ENCODE data around the gene RAPGEF5.

RAPGEF5 gene, protein sequence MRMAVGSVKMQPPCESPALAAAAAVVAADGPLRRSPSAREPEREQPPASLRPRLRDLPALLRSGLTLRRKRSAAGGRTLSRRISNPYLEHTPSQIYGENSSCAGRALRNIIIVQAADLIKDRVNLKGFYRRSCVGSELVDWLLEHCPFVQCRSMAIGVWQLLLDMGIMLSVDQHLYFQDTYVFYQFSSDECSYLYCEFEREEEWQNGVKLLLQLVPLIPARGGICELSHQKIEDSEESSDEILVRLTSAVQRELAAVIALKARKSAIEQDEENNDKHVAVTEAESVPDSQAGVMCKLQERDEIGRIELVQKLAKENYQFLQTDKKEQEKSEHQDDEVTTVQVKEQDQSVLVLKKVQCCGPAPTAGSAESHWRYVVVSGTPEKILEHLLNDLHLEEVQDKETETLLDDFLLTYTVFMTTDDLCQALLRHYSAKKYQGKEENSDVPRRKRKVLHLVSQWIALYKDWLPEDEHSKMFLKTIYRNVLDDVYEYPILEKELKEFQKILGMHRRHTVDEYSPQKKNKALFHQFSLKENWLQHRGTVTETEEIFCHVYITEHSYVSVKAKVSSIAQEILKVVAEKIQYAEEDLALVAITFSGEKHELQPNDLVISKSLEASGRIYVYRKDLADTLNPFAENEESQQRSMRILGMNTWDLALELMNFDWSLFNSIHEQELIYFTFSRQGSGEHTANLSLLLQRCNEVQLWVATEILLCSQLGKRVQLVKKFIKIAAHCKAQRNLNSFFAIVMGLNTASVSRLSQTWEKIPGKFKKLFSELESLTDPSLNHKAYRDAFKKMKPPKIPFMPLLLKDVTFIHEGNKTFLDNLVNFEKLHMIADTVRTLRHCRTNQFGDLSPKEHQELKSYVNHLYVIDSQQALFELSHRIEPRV

DNA sequence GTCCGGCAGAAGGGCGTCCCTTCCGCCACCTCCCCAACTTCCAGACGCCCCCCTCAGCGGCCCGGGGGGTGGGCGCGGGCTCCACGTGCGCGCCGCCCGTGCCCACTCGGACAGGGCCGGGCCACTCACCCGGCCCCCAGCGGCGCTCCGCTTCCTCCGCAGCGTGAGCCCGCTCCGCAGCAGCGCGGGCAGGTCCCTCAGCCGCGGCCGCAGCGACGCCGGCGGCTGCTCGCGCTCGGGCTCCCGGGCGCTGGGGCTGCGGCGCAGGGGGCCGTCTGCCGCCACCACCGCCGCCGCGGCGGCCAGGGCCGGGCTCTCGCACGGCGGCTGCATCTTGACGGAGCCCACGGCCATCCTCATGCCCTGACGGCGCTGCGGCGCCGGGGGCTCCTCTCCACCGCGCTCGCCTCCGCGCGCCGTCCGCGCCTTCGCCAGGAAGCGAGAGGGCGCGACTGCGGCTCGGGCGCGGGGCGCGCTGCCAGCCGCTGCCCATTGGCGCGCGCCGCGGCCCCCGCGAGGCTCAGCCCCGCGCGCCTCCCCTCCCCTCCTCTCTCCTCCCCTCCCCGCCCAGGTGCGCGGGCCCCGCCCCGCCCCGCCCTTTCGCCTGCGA, at the start of gene RAPGEF5:
Gene RAPGEF5, minus strand, starts transcription at position 454 of the 610 bp plus-strand sequence. Its CDS starts 94 bp downstream, at position 360.
- peak; percentile 65 for DNase-seq

DNA sequence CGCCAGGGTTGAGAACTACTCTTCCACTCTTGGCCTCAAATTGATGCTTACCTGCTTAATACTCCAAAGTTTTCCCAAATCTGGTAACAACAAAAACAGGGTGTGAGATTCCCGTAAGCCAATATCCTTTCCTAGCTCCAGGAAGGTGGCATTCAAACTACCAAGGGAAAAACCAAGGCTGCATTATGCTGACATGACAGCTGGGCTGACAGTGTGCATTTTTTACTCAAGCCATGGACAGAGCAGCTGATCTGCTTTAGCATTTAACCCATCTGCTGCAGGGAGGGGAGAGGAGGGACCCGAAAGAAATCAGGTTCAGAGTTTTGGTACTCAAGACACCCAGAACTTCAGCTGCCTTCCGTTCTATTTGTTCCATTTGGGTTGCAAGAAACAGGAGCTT, 49.8 kb upstream of the RAPGEF5 start:
- no peak for DNase-seq

DNA sequence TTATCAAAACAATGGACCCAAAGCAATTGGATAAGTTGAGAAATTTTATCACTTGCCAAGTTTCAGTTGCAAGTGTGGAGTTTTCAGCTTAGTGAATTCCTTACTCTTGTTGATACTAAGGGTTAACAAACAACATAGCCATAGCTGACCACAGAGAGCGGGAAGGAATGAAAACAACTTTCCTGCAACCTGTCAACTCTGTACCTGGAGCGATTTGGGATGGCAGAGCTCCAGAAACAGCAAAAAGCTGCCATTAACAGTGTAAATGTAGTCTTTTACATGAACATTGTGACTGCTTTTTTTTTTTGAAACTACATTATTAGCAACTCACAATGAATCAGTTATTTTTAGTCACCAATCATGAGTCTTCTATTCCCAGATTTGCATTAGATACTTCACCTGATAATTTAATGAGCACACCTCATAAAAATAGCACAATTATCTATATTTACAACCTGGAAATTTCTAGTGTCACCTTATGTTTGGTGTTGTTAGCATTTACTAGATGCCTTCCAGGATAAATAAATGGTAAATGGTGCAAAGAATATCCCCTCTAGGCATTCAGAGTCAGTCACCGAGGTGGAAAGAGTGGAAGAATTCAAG, 47.6 kb upstream of the RAPGEF5 start:
- no peak for DNase-seq

DNA sequence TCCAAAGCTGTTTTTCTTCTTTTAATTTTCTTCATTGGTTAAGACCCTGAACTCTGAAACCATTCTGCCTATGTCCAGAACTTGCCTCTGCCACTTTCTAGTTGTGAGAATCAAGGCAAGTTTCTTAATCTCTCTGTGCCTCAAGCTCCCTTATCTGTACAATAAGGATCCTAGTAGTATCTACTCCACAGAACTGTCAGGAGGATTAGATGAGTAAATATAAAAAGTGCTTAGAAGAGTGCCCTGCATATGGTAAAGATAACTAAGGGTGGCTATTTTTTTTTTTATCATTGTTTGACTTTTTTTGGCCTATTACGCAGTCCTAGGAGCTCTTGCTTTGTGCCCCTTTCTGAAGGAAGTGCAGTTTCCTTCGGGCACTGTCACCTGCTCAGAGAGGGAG, 46.4 kb upstream of the RAPGEF5 start:
- DNase-seq: no peak

DNA sequence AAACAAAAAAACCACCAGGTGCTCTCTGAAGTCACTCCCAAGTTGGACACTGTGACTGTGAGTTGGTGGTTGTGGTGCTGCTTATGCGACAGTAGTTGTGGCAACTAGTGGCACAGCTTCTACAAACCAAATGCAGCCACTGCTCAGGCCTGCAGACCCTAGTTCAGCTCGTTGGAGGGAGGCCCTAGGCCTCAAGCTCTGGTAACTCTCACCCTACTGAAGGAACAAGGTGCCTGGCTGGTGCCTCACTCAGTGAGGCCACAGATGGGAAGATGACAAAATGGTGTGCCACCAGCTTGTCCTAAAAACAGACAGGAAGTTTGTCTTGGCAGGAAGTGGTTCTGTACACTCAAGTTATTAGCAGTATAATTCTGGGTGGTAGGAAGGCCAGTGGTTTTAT, 45.3 kb upstream of the RAPGEF5 start:
- DNase-seq: no peak

DNA sequence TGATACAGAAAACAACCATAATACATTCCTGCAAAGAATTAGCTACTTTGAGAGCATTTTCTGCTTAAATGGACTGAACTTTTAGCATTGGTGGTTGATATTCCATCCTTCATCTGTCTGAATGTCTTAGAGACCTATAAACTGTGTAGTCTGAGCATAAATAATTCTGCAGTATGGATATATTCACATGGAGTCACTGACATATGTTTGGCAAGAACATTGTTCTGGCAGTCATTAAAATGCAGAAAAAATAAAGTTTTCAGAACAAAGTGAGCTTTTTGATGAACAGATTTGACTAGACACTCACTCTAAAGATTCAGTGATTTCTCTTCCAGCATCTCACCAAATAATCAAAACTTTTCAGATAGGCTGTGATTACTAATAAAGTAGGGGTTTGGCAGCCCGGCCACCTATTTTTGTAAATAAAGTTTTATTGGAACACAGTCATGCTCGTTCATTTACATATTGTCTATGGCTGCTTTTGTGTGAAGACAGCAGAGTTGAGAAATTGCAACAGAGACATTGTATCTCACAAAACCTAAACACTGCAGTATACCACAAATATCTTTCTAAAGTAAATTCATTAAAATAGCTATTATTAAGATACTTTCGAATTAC, 44.1 kb upstream of the RAPGEF5 start:
- DNase-seq: no peak

DNA sequence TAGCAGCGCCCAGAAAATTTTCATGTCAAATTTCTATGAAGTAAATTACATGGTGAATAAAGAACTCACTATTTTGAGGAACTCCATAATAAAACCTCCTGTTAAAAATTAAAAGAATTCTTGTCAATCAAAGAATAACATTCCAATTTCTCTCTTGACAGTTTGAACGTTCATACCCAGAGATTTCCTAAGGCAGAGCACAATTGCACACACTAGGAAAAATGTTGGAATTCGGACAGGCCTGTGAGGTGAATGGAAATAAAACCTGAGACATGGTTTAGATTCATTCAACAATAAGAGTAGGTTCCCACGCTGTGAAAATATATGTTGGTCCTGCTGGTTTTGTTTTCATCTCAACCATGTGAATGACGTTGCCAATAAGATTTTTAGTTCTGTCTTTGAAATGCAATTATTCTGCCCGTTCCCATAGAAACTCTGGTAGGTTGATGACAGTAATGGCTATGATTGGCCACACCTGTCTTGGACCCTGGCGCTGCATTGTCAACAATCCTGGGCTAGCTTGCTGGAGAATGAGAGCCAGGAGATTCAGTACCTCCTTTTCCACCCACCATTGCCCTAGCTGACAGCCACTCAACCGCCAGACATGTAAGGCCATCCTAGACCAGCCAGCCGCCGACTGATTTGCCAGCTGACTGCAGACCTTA, 43.3 kb upstream of the RAPGEF5 start:
- no peak for DNase-seq

DNA sequence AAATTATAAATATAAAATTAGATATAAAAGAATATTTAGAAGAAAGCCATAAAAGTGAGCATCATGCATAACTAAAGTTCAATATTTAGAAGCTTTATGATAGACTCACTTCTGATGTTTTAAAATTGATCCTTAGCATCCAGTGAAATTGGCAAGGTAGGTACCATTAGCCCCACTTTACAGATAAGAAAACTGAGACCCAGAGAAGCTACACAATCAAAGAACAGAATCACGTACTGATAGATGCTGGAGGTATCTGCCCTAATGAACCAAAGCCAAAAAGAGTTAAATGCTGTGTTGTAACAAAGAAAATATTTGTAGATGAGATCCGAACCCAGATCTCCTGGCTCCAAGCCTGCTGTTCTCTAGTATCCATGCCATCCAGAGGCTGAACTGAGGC, 42.6 kb upstream of the RAPGEF5 start:
- no peak for DNase-seq

DNA sequence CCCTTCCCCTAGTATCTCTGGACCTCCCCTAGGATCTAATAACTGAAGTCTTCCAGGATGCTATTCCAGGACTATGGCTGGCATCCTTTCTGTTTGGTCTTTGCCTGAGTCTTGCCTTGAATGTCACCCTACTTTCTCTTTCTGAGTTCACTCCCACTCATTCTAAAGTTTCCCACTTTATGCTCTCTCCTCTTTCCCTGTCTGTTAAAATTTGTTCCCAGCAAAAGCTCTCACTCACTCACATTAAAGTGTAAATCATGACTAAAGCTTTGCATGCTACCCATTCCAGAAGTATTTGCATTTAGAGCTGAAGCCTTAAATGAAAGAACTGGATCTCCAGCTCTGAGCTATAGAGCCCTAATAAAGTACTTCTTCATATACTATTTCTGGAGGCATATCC, 42.1 kb upstream of the RAPGEF5 start:
- DNase-seq: no peak

DNA sequence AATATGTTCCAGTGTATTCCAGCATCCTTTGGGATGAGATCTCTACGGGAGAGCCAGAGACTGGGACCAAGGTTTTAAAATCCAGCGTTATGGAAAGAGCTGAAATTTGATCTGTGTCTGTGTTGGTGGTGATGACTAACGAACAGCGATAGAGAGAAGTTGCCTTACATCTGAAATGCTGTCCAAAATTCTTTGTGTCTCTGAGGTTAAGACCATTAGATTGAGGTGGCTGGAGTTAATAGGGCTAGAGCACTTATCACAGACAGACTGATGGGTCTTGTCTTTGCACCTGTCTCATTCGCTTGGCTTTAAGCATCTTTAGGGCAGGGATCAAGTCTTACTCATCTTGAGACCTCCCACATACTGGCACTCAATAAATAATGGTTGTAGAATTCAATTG, 41.0 kb upstream of the RAPGEF5 start:
- no peak for DNase-seq

DNA sequence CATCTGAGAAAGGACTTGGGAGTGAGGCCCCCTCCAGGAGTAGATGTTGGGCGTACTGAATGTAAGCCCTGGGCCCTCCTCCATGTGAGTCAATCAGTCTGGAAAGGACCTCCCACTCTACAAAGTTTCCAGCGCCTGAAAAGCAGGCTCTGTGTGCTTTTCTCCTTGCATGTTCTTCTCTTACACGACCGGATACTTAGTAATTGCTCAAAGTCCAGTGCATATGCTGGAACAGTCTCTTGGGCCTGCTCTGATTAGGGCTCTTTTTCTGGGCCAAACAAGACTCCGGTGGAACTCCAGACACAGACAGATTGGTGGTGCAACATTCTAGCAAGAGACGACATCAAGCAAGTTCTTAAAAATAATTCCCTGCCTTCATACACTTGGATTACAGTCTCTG, 38.3 kb upstream of the RAPGEF5 start:
- no peak for DNase-seq

DNA sequence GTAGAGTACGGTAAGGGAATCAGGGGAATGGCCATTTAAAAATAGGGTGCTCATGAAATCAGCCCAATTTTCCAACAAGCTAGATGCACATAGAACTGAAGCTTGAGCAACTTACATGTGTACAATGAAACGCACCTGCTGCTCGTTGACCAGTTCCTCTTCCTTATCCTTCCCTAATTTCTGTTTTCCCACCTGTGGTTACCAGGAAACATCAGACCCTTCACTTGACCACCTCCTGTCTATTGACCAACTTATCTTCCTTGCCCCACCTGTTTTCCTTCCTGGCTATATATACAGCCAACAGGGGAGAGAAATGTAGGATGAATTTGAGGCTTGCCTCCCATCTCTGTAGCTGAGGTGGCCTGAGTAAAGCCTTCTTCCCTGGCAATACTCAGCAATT, 37.8 kb upstream of the RAPGEF5 start:
- DNase-seq: peak; percentile 60

DNA sequence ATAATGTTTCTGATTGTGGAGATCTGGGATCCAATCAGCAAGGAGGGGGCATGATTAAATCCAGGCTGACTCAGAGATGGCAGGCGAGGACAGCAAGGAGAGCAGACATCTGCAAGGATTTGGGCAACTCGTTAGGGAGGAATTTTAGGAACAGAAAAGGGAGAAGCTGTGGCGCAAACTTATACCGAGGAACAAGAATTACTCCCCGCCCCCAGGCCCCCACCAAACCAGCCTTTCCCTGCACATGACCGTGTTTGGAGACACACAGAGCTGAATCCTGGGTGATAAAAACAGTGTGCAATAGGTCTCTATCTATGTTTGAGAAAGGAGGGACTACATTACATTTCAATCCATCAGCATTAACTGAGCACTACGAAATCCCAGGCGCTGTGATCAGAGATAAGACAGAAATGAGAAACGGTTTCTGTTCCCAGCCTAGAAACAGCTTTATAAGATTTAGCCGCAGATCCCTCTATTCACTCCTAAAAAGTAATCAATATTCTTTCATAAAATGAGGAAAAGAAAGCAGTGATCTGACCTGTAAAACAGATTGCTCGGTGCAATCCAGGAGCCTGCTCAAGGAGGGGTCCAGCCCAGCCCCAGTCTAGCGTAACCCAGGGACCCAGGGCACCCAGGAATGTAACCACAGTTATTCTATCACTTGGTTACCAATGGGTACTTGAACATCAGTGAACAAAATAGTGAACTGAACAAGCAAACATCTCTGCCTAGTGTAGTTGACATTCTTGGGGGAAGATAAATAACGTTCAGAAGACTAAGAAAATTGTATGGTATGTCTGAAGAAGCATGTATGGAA, 37.2 kb upstream of the RAPGEF5 start:
- no peak for DNase-seq

DNA sequence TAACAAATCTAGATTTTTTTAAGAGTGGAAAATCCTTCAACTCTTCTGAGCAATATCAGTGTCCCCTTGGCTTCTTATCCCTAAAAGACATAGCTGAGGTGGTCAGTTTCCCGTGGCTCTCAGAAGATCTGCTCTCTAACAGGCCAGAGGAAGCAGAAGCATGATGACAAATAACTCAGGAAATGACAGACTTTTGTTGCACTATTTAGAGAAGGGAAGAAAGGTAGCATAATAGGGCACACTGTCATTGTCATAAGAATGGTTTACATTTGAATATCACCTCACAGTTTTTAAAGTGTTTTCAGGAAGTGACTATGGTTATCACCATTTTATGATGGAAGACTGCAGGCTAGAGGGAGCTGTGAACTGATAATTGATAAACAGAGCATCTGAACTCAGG, 33.6 kb upstream of the RAPGEF5 start:
- DNase-seq: no peak

DNA sequence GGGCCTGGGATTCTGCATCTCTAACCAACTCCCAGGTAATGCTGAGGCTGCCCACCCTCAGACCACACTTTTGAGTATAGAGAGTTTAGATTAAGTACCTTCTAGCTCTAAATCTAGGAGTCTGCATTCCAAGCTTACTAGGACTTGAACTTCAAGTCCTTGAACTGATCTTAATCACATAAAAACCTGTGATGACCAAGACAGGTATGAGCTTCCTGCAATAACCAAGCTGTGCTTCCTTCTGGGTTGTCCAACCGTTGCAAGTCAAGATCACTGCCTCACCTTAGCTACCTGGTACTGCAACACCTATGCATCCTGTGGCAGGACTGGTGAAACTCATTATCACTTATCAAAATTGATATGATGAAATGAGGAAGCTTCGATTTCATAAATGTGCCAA, 32.9 kb upstream of the RAPGEF5 start:
- no peak for DNase-seq

DNA sequence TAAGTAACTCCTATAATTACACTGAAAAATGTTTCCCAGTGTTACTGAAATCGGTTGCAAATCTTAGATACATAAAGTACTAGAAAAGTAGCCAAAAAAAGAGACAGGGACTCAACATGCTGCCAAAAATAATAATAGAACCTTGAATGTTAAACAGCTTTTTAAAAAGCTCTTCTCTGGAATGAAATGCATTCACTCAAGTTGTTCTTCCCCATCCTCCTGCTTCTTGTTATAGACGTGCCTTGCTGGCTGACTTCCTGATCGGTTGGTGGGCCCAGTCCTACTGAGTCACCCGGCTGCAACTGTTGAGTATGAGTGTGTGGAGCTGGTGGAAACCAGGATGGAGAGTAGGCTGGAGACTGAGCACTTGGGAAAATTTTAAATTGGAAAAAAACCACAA, 30.6 kb upstream of the RAPGEF5 start:
- no peak for DNase-seq

DNA sequence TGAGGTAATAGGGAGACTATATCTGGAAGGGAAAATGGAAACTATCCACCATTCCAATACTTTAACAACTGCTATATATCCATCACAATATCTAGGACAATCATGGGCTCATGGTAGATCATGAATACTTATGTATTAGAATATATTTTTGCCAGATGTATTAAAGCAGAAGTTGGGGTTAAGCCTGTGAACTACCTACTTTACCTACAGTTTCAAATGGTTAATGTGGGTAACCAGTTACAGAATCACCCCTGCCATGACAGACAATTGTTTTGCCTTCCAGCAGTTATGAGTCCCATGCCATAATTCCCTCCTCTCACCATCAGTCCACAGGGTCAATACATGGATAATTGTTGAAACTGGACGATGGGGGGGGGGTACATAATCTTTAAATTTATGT, 29.9 kb upstream of the RAPGEF5 start:
- DNase-seq: no peak

DNA sequence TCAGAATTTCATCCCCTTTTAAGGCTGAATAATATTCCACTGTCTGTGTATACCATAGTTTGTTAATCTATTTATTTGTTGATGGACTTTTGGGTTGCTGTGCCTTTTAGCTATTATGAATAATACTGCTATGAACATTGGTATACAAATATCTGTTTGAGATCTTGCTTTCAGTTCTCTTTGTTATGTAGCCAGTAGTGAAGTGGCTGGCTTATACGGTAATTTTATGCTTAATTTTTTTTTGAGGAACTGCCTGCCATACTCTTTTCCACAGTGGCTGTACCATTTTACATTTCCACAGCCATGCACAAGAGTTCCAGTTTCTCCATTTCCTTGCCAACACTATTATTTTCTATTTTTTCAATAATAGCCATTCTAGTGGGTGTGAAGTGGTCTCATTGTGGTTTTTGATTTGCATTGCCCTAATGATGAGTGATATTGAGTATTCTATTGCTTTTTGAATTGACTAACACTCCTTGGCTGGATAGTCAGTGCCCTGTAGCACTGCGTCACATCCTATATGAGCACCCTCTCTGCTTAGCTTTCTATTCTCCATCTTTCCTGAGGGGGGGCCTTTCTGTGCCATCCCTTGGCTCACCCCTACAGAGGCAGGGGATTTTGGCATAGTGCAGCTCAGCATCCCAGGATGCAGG, 29.4 kb upstream of the RAPGEF5 start:
- no peak for DNase-seq

DNA sequence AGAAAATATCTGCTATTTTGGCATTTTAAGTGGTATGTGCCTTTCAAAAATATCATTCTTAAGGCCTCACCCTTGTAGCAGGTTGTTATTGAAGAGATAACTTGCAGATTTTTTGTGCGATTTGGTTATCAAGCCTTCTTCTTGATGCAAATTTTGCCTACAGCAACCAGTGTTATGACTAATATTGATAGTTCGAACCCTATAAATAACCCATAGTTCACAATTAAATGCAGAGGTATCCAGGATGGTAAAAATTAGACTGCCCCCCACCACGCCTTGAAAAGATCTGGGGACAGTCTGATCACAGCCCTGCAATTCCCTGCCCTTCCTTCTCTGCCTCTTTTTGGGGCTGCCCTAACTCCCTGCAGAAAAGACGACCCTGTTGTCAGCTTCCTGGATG, 28.4 kb upstream of the RAPGEF5 start:
- DNase-seq: no peak

DNA sequence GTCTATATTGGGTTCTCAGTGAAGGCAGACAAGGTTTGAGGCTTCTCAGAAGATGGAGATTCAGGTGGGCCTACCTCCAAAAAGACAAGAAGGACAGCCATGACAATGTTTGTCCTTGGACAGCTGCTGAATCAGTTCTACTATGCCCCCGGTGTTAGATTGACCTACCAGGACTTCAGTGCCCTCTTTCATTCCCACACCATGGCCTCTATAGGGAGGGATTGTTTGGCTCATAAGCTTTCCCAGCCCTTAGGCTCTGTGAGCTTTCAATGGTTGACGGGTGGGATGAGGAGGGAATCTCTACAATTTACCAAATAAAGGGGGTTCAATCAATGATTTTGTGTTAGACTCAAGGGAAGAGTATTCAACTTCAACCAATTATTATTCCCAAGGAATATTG, 23.4 kb upstream of the RAPGEF5 start:
- DNase-seq: no peak

All from NCI-H1092 treated with DMSO at 0.1 percent for 48 hours (cell line).